Lung (tissue), 12 donors: ENCODE measurements around the gene PPEF1. TPM values are rescaled to one million over a fixed set of nuclear protein-coding genes. Genes with fewer than 3 reads are reported as not detected.
"Not testable (repeated sequence)": the region's sequence is repeated elsewhere in the genome, so short reads cannot be mapped to it uniquely, and the experiment has no call there.

ENCODE experiments used
- ATAC-seq: fragments of 200-7000 bp; cut with Tn5 transposase; one replicate; pipeline ENCODE4 v1.9.1; 2020; ENCODE audit warnings: moderate number of reproducible peaks; ENCODE audit not compliant: insufficient read depth, low FRiP score
- DNase-seq, 3 donors: peaks; one replicate each; pipeline ENCODE4 v3.0.0-alpha.2; 2013 to 2017
- H3K27ac ChIP-seq, 2 donors: one replicate each; pipeline ENCODE4 v1.5.1; 2013; ENCODE audit warnings: mild to moderate bottlenecking in 2 of 2, moderate library complexity in 2 of 2, control low read depth in 1 of 2, inconsistent platforms in 1 of 2, low read depth in 1 of 2, low read length in 1 of 2
- H3K27me3 ChIP-seq, 3 donors: one replicate each; pipeline ENCODE4 v1.5.1; 2013; ENCODE audit warnings: low read length in 2 of 3; ENCODE audit not compliant: control insufficient read depth in 3 of 3, insufficient read depth in 3 of 3
- H3K36me3 ChIP-seq, 4 donors: one replicate each; pipeline ENCODE4 v1.5.1; 2013; ENCODE audit warnings: low read length in 4 of 4, mild to moderate bottlenecking in 1 of 4, moderate library complexity in 1 of 4; ENCODE audit not compliant: control insufficient read depth in 4 of 4, insufficient read depth in 4 of 4
- H3K4me1 ChIP-seq, 5 donors: one replicate each; pipeline ENCODE4 v1.5.1; 2013; ENCODE audit warnings: low read length in 5 of 5, mild to moderate bottlenecking in 2 of 5, moderate library complexity in 1 of 5; ENCODE audit not compliant: control insufficient read depth in 5 of 5, insufficient read depth in 5 of 5
- H3K4me3 ChIP-seq: one replicate; pipeline ENCODE4 v1.5.1; 2013; ENCODE audit warnings: mild to moderate bottlenecking, control low read depth, moderate library complexity
- H3K9ac ChIP-seq, 2 donors: one replicate each; pipeline ENCODE4 v1.5.1; 2013; ENCODE audit warnings: low read length in 2 of 2, control low read depth in 1 of 2; ENCODE audit not compliant: insufficient read depth in 1 of 2
- H3K9me3 ChIP-seq, 4 donors: one replicate each; pipeline ENCODE4 v1.5.1; 2013; ENCODE audit warnings: low read length in 3 of 4, mild to moderate bottlenecking in 1 of 4, moderate library complexity in 1 of 4; ENCODE audit not compliant: control insufficient read depth in 4 of 4, insufficient read depth in 3 of 4
- CTCF ChIP-seq: IDR thresholded peaks from 2 replicates; pipeline ENCODE4 v1.5.1; 2012; ENCODE audit warnings: mild to moderate bottlenecking; ENCODE audit errors: control extremely low read depth, extremely low read depth
- WGBS, 2 donors: extraction: QIAGEN DNeasy Blood & Tissue Kit; methylation state at CpG; one replicate each; pipeline ENCODE4 v1.1.7; 2013; 5-methylcytosine and 5-hydroxymethylcytosine counted together
- polyA plus RNA-seq, 2 donors: library from polyadenylated mRNA; stranded (reverse); fragments of 200-250 nt; gene quantifications; one replicate each; pipeline ENCODE4 v1.2.1, GENCODE V29; 2013
- total RNA-seq, 2 donors: library from RNA; depleted of rRNA in 1 of 2; stranded (reverse); fragments of >200 nt in 1 of 2; gene quantifications; one replicate each; pipeline ENCODE4 v1.2.1, GENCODE V29; 2014 to 2021
- donor health status: control.
- donor health status: control.
- donor health status: Bipolar disorder and iron deficiency.
- donor health status: healthy.
- donor health status: DM: yes; HTN: yes; CAD: no.

The PPEF1 gene
- total and polyA plus RNA-seq, 4 donors: 0.22 to 0.80 (median 0.27) TPM

- Histone ChIP-seq H3K9me3 (no peaks in the 10 kb centered on the region), H3K27me3 (peaks cover 0 to 2% (median 0%) of the 10 kb centered on the region in 3 donors), H3K36me3 (no peaks in the 10 kb centered on the region), H3K4me1 (peaks cover 0 to 4% (median 0%) of the 10 kb centered on the region in 5 donors), H3K4me3 (no peak overlapping the region), H3K27ac (no peak overlapping the region), H3K9ac (no peak overlapping the region)
- no peak for TF ChIP-seq CTCF
- WGBS, 2 donors: 82 to 93% methylated on average over 3 of the region's 3 CpGs
- DNase-seq (no peak), ATAC-seq (no peak)
Measured at GRCh38 chrX:18761750-18762149, 54.3 kb downstream of the PPEF1 start.

- H3K9me3 ChIP-seq, H3K27me3 ChIP-seq, H3K4me3 ChIP-seq, ATAC-seq, DNase-seq, H3K4me1 ChIP-seq, H3K9ac ChIP-seq, H3K27ac ChIP-seq, H3K36me3 ChIP-seq: not testable (repeated sequence)
- 61 to 77% methylated on average over 3 of the region's 3 CpGs for WGBS, 2 donors
Measured at GRCh38 chrX:18763106-18763505, 55.7 kb downstream of the PPEF1 start.

- WGBS, 2 donors: 20 to 49% methylated on average over 1 of the region's 1 CpG
- DNase-seq (no peak), ATAC-seq (no peak)
- H3K9me3 ChIP-seq: peaks cover 0 to 2% (median 0%) of the 10 kb centered on the region in 4 donors
- H3K4me3 ChIP-seq: no peak overlapping the region
- no peak overlapping the region for H3K9ac ChIP-seq
- no peaks in the 10 kb centered on the region for H3K36me3 ChIP-seq
- peaks cover 0 to 4% (median 0%) of the 10 kb centered on the region in 5 donors for H3K4me1 ChIP-seq
- H3K27ac ChIP-seq: no peak overlapping the region
- no peak for TF ChIP-seq CTCF
- no peaks in the 10 kb centered on the region for H3K27me3 ChIP-seq
Measured at GRCh38 chrX:18769364-18769763, 61.9 kb downstream of the PPEF1 start.

- TF ChIP-seq CTCF: no peak
- Histone ChIP-seq H3K27ac (no peak overlapping the region), H3K27me3 (no peaks in the 10 kb centered on the region), H3K4me1 (peaks cover 0 to 4% (median 0%) of the 10 kb centered on the region in 5 donors), H3K36me3 (no peaks in the 10 kb centered on the region), H3K9ac (no peak overlapping the region), H3K4me3 (no peak overlapping the region), H3K9me3 (peaks cover 0 to 2% (median 0%) of the 10 kb centered on the region in 4 donors)
- peak in 2 of 3 donors; percentile 73 to 82 for DNase-seq
- WGBS, 2 donors: 57 to 59% methylated on average over 7 of the region's 7 CpGs
- ATAC-seq: no peak
Measured at GRCh38 chrX:18769812-18770573, 62.5 kb downstream of the PPEF1 start.
